Transverse colon (tissue), 3 donors: ENCODE results near the gene TMEM101.

Source experiments
- CTCF ChIP-seq, 5 experiments: fragments of 200-600 bp in 3 of 5; fragments of 450-650 bp in 2 of 5; sonication (generic) in 3 of 5; IDR thresholded peaks; 1 replicate in 2 of 5; 2 replicates in 3 of 5; pipeline ENCODE4 v1.5.1; 2016 to 2017; ENCODE audit warnings: antibody characterized with exemption in 5 of 5, inconsistent platforms in 3 of 5, mild to moderate bottlenecking in 2 of 5, moderate library complexity in 1 of 5
- EP300 ChIP-seq: sonication (generic); formaldehyde crosslinking; IDR thresholded peaks from one replicate; pipeline ENCODE4 v1.6.1; 2017; ENCODE audit warnings: antibody characterized with exemption, low read depth
- POLR2A ChIP-seq: fragments of 450-650 bp; IDR thresholded peaks from one replicate; pipeline ENCODE4 v1.6.1; 2016; ENCODE audit warnings: antibody characterized with exemption, mild to moderate bottlenecking, moderate library complexity

- TF ChIP-seq POLR2A: no peak
- TF ChIP-seq CTCF (IDR thresholded peaks at IDR 0.05): no peak
- TF ChIP-seq EP300: no peak
Observed at GRCh38 chr17:43966276-43966675, 48.5 kb downstream of the TMEM101 start.
